Limb (tissue), 2 donors: Measurements from ENCODE around the gene SAV1.
"Not testable (repeated sequence)": the region's sequence is repeated elsewhere in the genome, so short reads cannot be mapped to it uniquely, and the experiment has no call there.

Source experiments
- DNase-seq, 2 donors: peaks; one replicate each; pipeline ENCODE4 v3.0.0-alpha.2; 2016; ENCODE audit errors: extremely low spot score in 2 of 2

Gene SAV1

GRCh38 chr14:50667996-50668825 lies at the start of gene SAV1:
SAV1 (minus strand) TSS chr14:50668306; CDS start chr14:50667967, 339 bp downstream.
- peak; percentile 71 to 91 for DNase-seq

DNA sequence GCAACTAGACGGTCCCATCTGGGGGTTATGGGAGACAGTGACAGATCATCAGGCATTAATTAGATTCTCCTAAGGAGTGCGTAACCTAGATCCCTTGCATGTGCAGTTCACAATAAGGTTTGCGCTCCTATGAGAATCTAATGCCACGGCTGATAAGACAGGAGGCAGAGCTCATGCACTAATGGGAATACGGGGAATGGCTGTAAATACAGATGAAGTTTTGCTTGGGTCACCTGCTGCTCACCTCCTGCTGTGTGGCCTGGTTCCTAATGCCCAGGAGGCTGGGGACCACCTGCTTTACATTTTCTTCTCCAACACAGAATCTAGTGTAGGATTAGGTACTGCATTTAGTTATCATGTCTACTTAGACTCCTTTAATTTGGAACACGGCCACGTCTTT lies 49.7 kb upstream of the SAV1 start:
- no peak for DNase-seq

DNA sequence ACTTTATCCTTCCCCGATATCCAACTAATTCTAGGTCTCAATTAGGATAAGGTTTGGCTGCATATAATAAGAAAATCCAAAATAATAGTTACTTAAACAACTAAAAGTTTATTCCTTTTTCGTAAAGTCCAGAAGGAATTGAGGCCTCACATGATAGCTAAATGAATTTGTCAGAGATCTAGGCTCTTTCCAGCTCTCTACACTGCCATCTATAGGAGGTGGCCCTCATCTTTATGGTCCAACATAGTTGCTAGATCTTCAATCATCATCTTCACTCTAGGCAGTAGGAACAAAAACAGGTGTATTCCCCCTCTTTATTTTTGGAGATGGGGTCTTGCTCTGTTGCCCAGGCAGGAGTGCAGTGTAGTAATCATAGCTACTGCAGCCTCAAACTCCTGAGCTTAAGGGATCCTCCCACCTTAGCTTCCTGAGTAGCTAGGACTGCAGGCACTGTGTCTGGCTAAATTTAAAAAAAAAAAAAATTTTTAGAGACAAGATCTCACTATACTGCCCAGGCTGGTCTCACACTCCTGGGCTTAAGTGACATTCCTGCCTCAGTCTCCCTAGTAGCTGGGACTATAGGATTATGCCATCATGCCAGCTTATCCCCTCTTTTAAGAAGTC lies 46.5 kb upstream of the SAV1 start:
- DNase-seq: no peak

DNA sequence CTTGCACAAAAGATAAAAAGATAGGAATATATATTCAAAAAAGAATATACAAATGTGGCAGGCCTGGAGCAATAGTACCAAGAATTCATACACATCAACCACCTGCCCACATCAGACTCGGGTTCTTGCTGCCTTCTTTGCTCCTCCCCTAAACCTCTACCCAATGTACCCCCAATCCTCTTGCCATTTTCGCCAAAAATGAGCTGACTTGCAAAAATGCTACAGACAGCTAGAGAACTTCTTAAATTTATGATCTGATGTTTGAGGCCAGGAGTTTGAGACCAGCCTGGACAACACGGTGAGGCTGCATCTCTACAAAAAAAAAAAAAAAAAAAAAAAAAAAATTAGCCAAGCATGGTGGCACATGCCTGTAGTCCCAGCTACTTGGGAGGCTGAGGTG lies 42.9 kb upstream of the SAV1 start:
- no peak for DNase-seq

DNA sequence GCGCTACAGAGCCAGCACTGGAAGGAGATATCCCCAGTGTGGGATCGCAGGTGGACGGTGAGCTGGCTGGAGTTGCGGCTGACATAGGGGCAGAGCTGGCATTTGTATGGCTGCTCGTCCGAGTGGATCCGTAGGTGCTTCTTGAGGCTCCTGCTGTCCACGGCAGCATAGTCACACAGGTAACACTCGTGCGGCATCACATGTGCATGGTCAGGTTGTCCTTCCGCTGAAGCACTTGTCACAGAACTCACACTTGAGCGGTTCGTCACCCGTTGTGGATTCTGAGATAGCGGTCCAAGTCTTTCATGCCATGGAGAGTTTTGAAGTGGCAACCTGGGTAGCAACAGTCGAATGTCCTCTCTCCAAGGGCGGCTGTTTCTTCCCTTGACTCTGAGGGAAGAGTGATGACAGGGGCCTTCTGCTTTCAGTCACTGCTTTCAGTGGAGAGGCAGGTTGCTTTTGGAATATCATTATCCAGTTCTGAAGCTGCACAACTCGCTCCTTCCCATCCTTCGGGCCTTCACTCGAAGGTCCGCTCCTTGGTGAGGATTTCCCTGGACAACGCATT lies 37.0 kb upstream of the SAV1 start:
- DNase-seq: no peak

DNA sequence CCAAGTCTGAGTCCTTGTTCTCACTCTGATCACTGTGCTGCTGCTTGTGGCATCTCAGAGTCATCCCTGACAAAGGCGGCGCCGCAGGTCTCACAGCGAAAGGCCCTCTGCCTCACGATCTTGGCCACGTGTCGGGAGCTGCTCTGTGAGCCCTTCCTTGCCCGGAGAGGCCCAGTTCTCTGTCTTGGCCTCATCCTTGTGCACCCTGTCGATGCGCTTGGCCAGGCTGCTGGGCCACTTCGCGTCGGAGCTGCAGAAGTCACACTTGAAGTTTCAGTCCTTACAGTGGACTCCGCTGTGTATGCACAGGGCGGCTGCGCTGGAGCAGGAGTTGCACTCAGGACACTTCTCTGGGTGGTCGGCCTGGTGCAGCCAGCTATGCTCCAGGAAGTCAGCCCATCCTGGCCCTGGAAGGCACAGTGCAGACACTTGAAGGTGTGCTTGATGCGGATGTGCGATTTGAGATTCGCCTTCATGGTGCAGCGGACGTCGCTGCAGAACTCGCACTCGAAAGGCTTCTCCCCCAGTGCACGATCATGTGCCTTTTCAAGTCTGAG lies 36.4 kb upstream of the SAV1 start:
- DNase-seq: no peak

- DNase-seq: no peak
Observed at GRCh38 chr14:50697659-50698290, 29.7 kb upstream of the SAV1 start.

DNA sequence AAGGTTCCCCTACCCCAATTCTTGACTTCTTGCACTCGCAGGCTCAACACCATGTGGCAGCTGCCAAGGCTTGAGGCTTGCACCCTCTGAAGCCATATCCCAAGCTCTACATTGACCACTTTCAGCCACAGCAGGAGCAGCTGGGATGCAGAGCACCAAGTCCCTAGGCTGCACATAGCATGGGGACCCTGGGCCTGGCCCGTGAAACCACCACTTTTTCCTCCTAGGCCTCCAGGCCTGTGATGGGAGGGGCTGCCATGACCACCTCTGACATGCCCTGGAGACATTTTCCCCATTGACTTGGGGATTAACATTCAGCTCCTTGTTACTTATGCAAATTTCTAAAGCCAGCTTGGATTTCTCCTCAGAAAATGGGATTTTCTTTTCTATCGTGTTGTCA lies 26.2 kb upstream of the SAV1 start:
- not testable (repeated sequence) for DNase-seq

DNA sequence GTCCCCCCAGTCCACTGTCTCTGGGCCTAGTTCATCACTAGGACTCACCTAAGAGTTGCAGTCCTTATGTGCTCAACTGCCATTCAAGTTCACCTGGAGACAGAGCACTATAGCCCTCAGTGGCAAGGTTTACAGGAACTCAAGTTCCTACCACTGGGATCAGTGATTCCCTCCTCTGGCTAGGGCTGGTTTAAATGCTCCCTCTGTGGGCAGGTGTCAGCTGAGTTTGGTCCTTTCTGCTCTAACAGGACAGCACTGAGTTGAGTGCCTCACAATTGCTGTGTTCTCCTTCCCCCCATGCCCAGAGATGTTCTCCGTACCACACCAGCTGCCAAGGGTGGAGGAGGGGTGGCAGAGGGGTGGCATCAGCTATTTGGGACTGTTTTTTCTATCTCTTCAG lies 20.8 kb upstream of the SAV1 start:
- no peak for DNase-seq

- DNase-seq: no peak
Observed at GRCh38 chr14:50679674-50680073, 11.6 kb upstream of the SAV1 start.

GRCh38 chr14:50678163-50678562 lies 10.1 kb upstream of the SAV1 start:
- no peak for DNase-seq

DNA sequence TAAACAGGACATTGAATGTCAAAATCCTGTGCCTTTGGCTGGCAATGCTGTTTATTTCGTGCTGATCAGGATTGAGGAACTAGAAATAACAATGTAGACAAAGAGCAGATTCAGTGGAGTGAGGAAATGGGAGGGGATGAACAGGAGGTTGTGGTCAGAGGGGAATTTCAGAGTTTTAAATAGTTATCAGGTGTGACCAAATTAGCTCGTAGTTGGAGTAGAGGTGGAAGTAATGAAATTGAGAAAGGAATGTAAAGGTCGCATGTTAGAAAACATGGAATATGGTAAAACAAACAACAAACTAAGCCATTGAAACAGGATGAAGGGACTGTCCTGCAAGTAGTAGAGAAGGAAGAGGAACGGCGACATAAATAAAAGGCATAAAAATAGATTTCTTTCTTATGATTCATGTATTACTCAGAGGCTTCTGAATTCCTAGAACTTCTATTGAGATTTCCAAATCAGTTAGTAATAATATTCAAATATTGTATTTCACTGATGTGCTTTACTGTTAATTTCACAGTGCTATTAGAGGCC lies 9.5 kb upstream of the SAV1 start:
- DNase-seq: no peak

GRCh38 chr14:50676814-50677516 lies 8.9 kb upstream of the SAV1 start:
- DNase-seq: no peak

GRCh38 chr14:50675597-50675996 lies 7.5 kb upstream of the SAV1 start:
- no peak for DNase-seq

DNA sequence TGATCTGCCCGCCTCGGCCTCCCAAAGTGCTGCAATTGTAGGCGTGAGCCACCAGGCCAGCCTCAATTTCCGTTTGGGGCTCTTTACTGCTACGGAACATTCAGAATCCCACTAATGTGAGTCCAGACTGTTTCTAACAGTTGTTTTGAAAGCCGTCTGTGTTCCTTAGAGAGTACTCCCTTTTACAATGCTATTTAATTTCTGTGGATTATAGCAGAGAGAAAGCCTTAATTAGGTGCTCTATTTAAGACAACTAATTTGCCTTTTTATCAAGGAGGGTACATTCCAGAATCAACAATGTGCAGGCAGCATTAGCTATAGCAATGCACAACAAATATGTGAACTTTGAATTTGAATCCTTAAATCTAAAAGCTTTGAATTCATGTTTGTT lies 2.8 kb upstream of the SAV1 start:
- DNase-seq: no peak

GRCh38 chr14:50670196-50670865 lies 2.2 kb upstream of the SAV1 start:
- DNase-seq: no peak

DNA sequence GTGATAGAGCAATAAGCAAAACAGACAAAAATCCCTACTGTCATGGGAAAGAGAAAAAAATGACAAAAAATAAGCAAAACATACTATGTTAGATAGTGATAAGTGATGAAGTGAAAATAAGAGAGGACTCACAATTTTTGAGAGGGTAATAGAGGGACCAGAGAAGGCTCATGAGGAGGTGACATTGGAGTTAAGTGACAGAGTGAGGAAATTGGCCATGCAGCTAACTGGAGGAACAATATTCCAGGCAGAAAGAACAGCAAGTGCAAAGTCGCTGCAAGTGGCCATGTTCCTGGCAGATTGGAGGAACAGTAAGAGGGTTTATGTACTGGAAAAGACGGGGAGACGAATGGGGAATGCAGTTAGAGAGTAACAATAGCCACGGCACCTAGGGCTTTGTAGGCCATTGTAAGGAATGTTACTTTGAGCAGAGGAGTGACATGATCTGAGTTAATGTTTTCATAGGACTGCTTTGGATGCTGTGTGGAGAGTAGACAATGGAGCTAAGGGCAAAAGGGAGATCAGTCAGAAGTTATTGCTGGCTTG lies 1.4 kb upstream of the SAV1 start:
- no peak for DNase-seq

GRCh38 chr14:50668826-50669143 lies 679 bp upstream of the SAV1 start:
- DNase-seq: no peak

DNA sequence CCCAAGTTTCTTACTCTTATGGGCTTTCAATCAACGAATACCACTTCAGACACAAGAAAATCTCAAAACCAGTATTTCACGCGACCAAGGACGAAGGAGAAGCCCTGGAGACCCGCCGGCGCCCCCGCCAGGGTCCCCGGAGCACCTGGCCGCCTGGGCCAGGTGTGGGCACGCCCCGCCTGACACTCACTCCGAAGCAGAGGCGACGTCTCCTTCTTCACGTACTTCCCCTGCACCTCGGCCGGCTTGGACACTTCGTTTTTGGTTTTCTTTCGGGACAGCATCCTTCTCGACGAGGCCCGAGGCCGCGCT lies 466 bp downstream of the SAV1 start:
- DNase-seq: no peak
